ENCODE data around the gene ATG16L1. TPM values are rescaled to one million over a fixed set of nuclear protein-coding genes. Genes with fewer than 3 reads are reported as not detected.

ATG16L1 gene
- polyA plus RNA-seq, 1 donor (not counting 4 experiments of a cell fraction or from before 2014, with no cell fraction given), result 38.5 TPM

GRCh38 chr2:233225230-233226068 lies 26.0 kb upstream of the ATG16L1 start:
- H4K20me1 ChIP-seq (ENCODE audit: control insufficient read depth, extremely low read depth, insufficient read depth, low read length), result no peaks in the 10 kb centered on the region
- no peaks in the 10 kb centered on the region for H3K9me1 ChIP-seq (ENCODE audit: control insufficient read depth, extremely low read depth, insufficient read depth, low read length)
- FAIRE-seq, result no peak
- no peak overlapping the region for H3K4me3 ChIP-seq (ENCODE audit: control insufficient read depth in 2 of 3, extremely low read depth in 1 of 3, insufficient read depth in 2 of 3, low read depth in 1 of 3, low read length in 3 of 3)
- no peaks in the 10 kb centered on the region for H3K4me1 ChIP-seq (ENCODE audit: control insufficient read depth, extremely low read depth, insufficient read depth, low read length)
- H3K79me2 ChIP-seq (ENCODE audit: control insufficient read depth, insufficient read depth, low read length), result no peaks in the 10 kb centered on the region
- dilution Hi-C loops (cut with MboI; ENCODE audit: extremely low pct_ligation_motif_present, low sequenced_read_pairs), result loop anchor here (25.0 kb wide), 1 partner anchor 363 kb away; the partner anchor contains the start of gene SNORC
- H3K4me2 ChIP-seq (ENCODE audit: control insufficient read depth, extremely low read depth, insufficient read depth, low read depth, low read length), result no peak overlapping the region
- H2AFZ ChIP-seq (ENCODE audit: control insufficient read depth, low read length), result no peak overlapping the region
- H3K9me3 ChIP-seq (ENCODE audit: control insufficient read depth, low read depth, low read length), result no peaks in the 10 kb centered on the region
- H3K27me3 ChIP-seq (ENCODE audit: control insufficient read depth, extremely low read depth, insufficient read depth, low read length), result peaks cover 7% of the 10 kb centered on the region
- H3K9ac ChIP-seq (ENCODE audit: control insufficient read depth, extremely low read depth, insufficient read depth, low read length), result no peak overlapping the region
- DNase-seq (ENCODE audit: low read depth, low spot score), result no peak
- H3K27ac ChIP-seq (ENCODE audit: control insufficient read depth, insufficient read depth, low read length), result no peak overlapping the region
- H3K36me3 ChIP-seq (ENCODE audit: control insufficient read depth in 2 of 2, extremely low read depth in 1 of 2, insufficient read depth in 2 of 2, low read length in 2 of 2), result no peaks in the 10 kb centered on the region
- no peak for TF ChIP-seq EZH2 (IDR thresholded peaks at IDR 0.05; ENCODE audit: low read length)
- TF ChIP-seq, protein P1, sequence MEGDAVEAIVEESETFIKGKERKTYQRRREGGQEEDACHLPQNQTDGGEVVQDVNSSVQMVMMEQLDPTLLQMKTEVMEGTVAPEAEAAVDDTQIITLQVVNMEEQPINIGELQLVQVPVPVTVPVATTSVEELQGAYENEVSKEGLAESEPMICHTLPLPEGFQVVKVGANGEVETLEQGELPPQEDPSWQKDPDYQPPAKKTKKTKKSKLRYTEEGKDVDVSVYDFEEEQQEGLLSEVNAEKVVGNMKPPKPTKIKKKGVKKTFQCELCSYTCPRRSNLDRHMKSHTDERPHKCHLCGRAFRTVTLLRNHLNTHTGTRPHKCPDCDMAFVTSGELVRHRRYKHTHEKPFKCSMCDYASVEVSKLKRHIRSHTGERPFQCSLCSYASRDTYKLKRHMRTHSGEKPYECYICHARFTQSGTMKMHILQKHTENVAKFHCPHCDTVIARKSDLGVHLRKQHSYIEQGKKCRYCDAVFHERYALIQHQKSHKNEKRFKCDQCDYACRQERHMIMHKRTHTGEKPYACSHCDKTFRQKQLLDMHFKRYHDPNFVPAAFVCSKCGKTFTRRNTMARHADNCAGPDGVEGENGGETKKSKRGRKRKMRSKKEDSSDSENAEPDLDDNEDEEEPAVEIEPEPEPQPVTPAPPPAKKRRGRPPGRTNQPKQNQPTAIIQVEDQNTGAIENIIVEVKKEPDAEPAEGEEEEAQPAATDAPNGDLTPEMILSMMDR (optimal IDR thresholded peaks at IDR 0.05 in 1 of 3, IDR thresholded peaks at IDR 0.05 in 1 of 3, conservative IDR thresholded peaks at IDR 0.05 in 1 of 3; ENCODE audit: extremely low read depth in 1 of 3, insufficient read depth in 2 of 3, low read length in 3 of 3), result no peak

DNA sequence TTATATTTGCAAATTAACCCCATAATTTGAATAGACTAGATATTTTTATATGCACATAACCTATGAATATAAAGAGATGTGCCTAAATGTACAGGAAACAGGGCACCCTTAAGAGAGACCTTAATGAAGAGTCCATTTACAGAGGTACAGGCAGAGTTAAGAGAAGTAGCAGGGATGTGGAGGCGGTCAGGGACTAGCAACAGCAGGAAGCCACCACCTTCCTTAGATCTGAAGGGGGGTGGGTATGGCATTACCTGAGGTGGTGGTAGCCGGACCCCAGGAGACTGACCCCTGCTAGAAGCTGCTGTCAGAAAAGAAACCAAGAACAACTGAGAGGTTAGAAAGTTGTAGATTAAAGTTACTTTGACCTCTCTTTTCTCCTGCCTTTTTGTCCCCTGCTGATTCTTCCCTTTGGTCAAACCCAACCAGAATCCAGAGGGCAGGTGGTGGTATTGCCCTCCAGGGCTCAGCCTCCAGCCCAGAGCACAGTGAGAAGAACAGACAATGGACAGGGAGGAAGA lies 24.9 kb upstream of the ATG16L1 start:
- no peaks in the 10 kb centered on the region for H4K20me1 ChIP-seq (ENCODE audit: control insufficient read depth, extremely low read depth, insufficient read depth, low read length)
- dilution Hi-C loops (cut with MboI; ENCODE audit: extremely low pct_ligation_motif_present, low sequenced_read_pairs), result loop anchor here (25.0 kb wide), 1 partner anchor 364 kb away; the partner anchor contains the start of gene SNORC
- DNase-seq (ENCODE audit: low read depth, low spot score) (no peak), FAIRE-seq (no peak)
- peaks cover 7% of the 10 kb centered on the region for H3K27me3 ChIP-seq (ENCODE audit: control insufficient read depth, extremely low read depth, insufficient read depth, low read length)
- H2AFZ ChIP-seq (ENCODE audit: control insufficient read depth, low read length), result no peak overlapping the region
- H3K27ac ChIP-seq (ENCODE audit: control insufficient read depth, insufficient read depth, low read length), result no peak overlapping the region
- H3K4me2 ChIP-seq (ENCODE audit: control insufficient read depth, extremely low read depth, insufficient read depth, low read depth, low read length), result no peak overlapping the region
- TF ChIP-seq, protein P1 (optimal IDR thresholded peaks at IDR 0.05 in 1 of 3, IDR thresholded peaks at IDR 0.05 in 1 of 3, conservative IDR thresholded peaks at IDR 0.05 in 1 of 3; ENCODE audit: extremely low read depth in 1 of 3, insufficient read depth in 2 of 3, low read length in 3 of 3), result no peak
- TF ChIP-seq EZH2 (IDR thresholded peaks at IDR 0.05; ENCODE audit: low read length), result no peak
- H3K36me3 ChIP-seq (ENCODE audit: control insufficient read depth in 2 of 2, extremely low read depth in 1 of 2, insufficient read depth in 2 of 2, low read length in 2 of 2), result no peaks in the 10 kb centered on the region
- no peak overlapping the region for H3K9ac ChIP-seq (ENCODE audit: control insufficient read depth, extremely low read depth, insufficient read depth, low read length)
- H3K9me3 ChIP-seq (ENCODE audit: control insufficient read depth, low read depth, low read length), result no peaks in the 10 kb centered on the region
- no peaks in the 10 kb centered on the region for H3K4me1 ChIP-seq (ENCODE audit: control insufficient read depth, extremely low read depth, insufficient read depth, low read length)
- no peak overlapping the region for H3K4me3 ChIP-seq (ENCODE audit: control insufficient read depth in 2 of 3, extremely low read depth in 1 of 3, insufficient read depth in 2 of 3, low read depth in 1 of 3, low read length in 3 of 3)
- H3K79me2 ChIP-seq (ENCODE audit: control insufficient read depth, insufficient read depth, low read length), result no peaks in the 10 kb centered on the region
- H3K9me1 ChIP-seq (ENCODE audit: control insufficient read depth, extremely low read depth, insufficient read depth, low read length), result no peaks in the 10 kb centered on the region

Data from keratinocyte (primary cell).